GDM1 (cell line): ENCODE results near the gene MARCHF2.
"Not testable (repeated sequence)": the region's sequence is repeated elsewhere in the genome, so short reads cannot be mapped to it uniquely, and the experiment has no call there.

Experiments
- DNase-seq: peaks from one replicate; lab custom pipeline; 2025; lab: John Stamatoyannopoulos, UW

MARCHF2 gene, protein sequence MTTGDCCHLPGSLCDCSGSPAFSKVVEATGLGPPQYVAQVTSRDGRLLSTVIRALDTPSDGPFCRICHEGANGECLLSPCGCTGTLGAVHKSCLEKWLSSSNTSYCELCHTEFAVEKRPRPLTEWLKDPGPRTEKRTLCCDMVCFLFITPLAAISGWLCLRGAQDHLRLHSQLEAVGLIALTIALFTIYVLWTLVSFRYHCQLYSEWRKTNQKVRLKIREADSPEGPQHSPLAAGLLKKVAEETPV

GRCh38 chr19:8412783-8413628 lies at the start of gene MARCHF2:
Gene MARCHF2, plus strand, starts transcription at chr19:8413305. Its CDS starts 8,536 bp downstream, at chr19:8421841.
- DNase-seq = peak; percentile 96

DNA sequence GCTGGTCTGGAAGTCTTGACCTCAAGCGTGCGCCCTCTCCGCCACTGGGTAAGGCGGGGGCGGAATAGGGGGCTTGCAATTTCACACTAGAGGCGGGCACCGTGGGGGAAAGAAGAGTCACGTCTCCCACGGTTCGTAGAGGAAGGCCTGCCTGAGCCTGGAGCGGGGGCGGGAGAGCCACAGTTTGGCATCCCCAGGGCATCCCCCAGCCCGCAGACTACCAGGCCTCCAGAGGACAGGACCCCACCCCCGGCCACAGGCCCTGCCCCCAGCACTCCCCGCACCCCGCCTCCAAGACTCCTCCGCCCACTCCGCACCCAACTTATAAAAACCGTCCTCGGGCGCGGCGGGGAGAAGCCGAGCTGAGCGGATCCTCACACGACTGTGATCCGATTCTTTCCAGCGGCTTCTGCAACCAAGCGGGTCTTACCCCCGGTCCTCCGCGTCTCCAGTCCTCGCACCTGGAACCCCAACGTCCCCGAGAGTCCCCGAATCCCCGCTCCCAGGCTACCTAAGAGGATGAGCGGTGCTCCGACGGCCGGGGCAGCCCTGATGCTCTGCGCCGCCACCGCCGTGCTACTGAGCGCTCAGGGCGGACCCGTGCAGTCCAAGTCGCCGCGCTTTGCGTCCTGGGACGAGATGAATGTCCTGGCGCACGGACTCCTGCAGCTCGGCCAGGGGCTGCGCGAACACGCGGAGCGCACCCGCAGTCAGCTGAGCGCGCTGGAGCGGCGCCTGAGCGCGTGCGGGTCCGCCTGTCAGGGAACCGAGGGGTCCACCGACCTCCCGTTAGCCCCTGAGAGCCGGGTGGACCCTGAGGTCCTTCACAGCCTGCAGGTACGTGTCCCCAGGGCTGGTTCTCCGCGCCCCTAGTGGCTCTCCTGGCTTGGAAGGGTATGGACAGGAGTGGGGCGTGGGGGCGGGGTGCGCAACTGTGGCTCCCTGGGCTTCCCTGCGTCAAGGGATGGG lies 49.0 kb upstream of the MARCHF2 start, which contains the start of gene ANGPTL4:
Gene ANGPTL4 (plus strand): TSS at position 353 of the 969 bp plus-strand sequence. CDS start 167 bp downstream, at position 520.
- DNase-seq = no peak

DNA sequence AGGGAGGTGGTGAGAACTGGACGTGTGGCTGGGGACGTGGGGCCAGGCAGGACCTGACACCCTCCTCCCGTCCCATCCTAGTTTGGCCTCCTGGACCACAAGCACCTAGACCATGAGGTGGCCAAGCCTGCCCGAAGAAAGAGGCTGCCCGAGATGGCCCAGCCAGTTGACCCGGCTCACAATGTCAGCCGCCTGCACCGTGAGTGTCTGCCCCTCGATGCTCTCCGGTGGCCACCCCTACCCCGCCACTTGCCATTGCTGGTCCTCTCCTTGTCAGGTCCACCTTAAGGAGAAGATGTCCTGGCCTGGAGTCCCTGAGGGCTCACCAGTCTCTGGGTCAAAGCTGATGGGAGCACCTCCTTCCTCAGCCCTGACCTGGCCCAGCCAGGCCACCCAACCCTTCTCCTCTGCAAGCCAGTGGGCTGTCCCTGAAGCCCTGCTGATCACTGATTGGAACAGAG lies 47.0 kb upstream of the MARCHF2 start:
- no peak for DNase-seq

- no peak for DNase-seq
These were observed 46.2 kb upstream of the MARCHF2 start for GRCh38 chr19:8366961-8367326.

DNA sequence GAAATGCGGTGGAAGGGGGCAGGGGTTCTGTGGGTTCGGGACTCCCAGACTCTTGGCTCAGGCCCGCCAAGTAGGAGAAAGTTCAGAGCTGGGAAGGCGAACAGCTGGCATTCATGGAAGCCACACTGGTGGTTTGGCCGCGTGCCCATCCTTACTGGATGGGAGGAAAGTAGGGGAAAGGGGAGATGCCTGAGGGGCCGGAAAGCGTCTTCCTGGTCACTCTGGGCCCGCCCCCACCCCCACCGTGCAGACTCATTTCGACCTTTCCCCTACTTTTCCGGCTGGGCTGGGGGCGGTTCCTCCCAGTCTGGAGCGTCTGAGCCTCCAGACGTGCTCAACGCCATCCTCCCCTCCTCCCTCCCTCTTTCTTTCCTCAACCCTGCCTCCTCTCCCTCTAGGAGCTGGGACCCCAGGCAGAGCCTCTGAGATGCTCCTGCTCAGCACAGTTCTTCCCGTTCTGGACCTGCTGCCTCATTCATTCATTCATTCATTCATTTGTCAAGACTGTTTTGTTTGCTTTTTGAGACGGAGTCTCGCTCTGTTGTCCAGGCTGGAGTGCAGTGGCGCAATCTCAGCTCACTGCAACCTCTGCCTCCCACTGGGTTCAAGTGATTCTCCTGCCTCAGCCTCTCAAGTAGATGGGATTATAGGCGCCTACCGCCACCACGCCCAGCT lies 45.6 kb upstream of the MARCHF2 start:
- DNase-seq = no peak

DNA sequence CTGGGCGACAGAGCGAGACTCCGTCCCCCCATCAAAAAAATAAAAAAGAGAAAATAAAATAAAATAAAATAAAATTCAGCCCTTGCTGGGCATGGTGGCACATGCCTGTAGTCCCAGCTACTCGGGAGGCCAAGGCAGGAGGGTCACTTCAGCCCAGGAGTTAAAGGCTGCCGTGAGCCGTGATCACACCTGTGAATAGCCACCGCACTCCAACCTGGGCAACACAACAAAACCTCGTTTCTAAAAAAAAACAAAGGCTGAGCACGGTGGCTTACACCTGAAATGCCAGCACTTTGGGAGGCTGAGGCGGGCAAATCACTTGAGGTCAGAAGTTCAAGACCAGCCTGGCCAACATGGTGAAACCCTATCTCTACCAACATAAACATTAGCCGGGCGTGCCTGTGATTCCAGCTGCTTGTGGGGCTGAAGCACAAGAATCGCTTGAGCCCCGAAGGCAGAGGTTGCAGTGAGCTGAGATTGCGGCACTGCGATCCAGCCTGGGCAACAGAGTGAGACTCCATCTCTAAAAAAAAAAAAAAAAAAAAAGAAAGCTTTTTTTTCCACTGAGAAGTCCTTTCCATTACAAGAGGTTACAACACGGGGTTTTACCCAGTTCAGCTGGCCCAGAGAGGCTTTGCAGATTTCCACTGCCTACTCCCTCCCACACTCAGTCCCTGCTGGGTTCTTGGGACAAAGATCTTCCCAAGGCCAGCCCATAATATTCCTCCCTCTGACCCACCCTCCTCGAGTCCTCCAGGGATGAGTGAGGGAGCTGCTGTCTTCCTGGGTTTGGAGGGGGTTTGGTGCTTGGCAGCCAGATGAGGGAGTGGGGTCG lies 42.7 kb upstream of the MARCHF2 start:
- DNase-seq = no peak

- DNase-seq = no peak
These were observed 41.9 kb upstream of the MARCHF2 start for GRCh38 chr19:8371011-8371804.

- no peak for DNase-seq
These were observed 39.0 kb upstream of the MARCHF2 start for GRCh38 chr19:8373867-8374813.

DNA sequence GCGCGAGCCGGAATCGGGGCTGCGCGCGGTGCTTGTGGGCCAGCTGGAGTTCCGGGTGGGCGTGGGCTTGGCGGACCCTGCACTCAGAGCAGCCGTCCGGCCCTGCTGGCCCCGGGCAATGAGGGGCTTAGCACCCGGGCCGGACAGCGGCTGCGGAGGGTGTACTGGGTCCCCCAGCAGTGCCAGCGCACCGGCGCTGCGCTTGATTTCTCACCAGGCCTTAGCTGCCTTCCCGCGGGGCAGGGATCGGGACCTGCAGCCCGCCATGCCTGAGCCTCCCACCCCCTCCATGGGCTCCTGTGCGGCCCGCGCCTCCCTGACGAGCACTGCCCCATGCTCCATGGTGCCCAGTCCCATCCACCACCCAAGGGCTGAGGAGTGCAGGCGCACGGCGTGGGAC lies 37.3 kb upstream of the MARCHF2 start:
- not testable (repeated sequence) for DNase-seq

- DNase-seq = not testable (repeated sequence)
These were observed 36.6 kb upstream of the MARCHF2 start for GRCh38 chr19:8376373-8376974.

- DNase-seq = no peak
These were observed 35.5 kb upstream of the MARCHF2 start for GRCh38 chr19:8377598-8377997.

DNA sequence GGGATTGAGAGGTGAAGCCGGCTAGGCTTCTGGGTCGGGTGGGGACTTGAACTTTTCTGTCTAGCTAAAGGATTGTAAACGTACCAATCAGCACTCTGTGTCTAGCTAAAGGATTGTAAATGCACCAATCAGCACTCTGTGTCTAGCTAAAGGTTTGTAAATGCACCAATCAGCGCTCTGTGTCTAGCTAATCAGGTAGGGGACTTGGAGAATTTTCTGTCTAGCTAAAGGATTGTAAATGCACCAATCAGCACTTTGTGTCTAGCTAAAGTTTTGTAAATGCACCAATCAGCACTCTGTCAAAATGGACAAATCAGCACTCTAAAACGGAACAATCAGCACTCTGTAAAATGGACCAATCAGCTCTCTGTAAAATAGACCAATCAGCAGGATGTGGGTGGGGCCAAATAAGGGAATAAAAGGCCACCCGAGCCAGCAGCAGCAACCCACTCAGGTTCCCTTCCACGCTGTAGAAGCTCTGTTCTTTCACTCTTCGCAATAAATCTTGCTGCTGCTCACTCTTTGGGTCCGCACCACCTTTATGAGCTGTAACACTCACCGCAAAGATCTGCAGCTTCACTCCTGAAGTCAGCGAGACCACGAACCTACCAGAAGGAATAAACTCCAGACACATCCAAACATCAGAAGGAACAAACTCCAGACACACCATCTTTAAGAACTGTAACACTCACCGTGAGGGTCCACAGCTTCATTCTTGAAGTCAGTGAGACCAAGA lies 33.8 kb upstream of the MARCHF2 start:
- not testable (repeated sequence) for DNase-seq

- not testable (repeated sequence) for DNase-seq
These were observed 28.5 kb upstream of the MARCHF2 start for GRCh38 chr19:8384569-8384968.

- not testable (repeated sequence) for DNase-seq
These were observed 28.0 kb upstream of the MARCHF2 start for GRCh38 chr19:8385103-8385502.

DNA sequence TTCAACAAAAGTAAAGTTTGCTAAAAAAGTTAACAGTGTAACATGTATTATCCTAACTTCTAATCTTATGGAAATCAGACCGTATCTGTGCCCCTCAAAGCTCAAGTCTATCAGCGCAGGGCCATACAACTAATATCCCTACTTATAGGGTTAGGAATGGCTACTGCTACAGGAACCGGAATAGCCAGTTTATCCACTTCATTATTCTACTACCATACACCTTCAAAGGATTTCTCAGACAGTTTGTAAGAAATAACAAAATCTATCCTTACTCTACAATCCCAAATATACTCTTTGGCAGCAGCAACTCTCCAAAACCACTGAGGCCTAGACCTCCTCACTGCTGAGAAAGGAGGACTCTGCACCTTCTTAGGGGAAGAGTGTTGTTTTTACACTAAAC lies 27.5 kb upstream of the MARCHF2 start:
- not testable (repeated sequence) for DNase-seq

- not testable (repeated sequence) for DNase-seq
These were observed 26.7 kb upstream of the MARCHF2 start for GRCh38 chr19:8386419-8386818.

GRCh38 chr19:8386990-8387389 lies 26.1 kb upstream of the MARCHF2 start:
- no peak for DNase-seq
